CD4-positive, alpha-beta T cell treated with Interleukin-2 at 100 ng/mL for 4 hours (primary cell): ENCODE data around the gene PLXNA2.

Experiments used
- DNase-seq: peaks from one replicate; pipeline ENCODE4 v3.0.0-alpha.2; 2020; ENCODE audit warnings: low spot score

PLXNA2 gene

DNA sequence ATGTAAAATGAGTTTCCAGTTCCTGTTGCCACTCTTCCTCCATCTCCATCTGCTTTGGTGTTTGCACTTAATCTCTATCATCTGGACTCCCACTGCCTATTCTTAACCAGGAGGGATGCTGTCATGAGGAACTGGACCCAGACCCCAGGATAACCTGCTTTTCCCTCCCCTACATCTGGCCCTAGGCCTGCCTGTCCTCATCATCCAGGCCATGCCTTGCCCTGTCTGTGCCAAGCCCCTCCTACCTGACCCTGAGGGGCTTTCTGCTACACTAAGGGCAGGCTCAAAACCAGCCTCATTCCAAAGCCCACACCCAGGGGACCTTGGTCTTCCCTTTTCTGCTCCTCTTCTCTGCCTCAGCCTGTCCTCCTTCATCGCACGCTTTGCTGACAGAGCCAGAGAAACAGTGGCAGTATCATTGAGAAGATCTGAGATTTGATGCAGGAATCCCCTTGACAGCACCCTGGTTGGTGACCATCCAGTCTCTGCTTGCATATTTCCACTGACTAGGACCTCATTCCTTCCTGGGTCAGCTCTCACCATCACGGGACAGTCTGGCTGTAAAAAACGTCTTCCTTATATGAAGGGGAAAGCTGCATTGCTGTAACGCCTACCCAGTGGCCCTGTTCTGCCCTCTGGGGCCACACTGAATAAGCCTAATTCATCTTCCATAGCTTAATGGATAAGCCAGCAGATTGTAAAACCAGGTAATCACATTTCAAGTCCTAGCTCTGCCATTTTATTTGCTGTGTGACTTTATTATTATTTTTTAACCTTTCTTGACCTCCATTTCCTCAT lies 38.8 kb downstream of the PLXNA2 start:
- DNase-seq, result no peak

DNA sequence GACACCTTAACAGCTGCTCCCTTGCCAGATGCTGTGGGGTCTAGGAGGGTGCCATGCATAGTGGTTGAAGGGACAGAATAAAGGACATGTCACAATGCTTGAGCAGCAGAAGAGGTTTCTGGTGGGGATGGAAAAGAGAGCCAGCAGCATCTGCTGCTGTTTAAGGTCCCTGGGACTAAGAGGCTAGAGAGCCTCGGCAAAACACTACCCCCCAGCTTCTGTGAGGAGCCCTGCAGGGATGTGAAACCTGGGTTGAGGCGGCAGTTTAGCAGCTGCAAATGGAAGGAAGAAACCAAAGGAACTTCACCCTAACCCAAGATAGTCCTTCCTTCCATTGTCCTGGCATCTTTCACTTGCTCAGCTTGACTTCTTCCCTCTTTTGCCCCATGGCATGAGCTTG lies 39.4 kb downstream of the PLXNA2 start:
- no peak for DNase-seq

DNA sequence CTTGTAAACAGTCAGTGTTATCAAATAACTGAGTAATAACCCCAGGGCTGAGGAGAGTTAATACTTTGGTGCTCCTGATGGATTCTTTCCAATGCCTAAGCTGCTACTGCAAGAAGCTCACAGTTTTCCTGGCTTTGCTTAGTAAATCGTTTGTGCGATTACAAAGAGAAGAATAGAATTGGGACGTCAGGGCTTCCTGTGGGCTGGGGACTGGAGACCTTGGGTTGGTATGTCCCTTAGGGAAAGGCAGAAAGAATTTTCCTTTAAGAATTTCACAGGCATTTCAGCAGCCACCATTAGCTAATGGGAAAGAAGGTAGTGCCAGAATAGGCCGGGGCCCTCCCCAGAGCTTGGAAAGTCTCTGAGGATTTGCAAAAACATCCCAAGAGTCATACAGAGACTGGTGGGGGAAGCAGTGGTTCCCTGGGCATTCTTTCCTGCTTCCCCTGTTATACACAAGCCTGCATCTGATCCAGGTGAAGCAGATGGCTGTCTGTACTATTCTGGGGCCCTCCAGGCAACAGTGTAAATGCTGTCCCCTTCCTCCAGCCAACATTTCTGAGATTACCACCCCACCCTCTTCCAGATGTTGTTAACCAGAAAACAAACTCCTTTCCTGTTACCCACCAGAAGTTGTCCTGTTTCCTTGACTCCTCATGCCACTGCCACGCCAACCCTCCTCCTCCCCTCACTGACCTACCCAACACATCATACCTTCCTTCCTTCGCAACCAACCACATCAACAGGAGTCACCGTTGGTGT lies 40.2 kb downstream of the PLXNA2 start:
- DNase-seq, result no peak

DNA sequence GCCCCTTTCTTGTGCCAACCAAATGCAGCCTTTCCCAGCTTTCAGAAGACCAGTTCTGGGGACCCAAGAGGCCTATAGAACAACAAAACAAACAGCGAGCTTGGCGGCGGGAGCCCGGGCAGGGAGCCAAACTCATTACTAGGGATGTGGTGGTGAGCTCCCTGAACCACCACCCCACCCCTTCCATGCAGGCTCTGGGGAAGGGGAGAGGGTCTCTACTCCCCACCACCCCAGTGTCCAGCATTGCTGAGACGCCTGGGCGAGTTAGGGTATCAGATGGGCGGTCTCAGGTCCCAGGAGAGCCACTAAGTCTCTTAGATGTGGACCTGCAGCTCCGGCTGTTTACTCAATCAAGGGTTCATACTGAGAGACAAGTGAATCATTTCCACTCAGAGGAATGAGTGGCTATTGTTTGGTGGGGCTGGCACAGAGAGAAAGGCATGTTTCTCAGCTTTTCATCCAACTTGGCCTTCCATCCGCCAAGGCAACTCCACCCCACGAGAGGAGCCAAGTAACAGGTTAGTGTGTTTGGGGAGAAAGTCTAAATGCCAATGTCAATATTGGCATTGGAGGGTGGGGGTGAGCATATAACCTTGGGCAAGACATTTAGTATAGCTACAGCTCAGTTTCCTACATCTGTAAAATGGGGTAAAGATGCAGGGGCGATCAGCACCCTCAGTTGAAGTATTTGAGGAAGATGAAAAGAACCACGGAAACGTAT lies 40.9 kb downstream of the PLXNA2 start:
- DNase-seq, result no peak

DNA sequence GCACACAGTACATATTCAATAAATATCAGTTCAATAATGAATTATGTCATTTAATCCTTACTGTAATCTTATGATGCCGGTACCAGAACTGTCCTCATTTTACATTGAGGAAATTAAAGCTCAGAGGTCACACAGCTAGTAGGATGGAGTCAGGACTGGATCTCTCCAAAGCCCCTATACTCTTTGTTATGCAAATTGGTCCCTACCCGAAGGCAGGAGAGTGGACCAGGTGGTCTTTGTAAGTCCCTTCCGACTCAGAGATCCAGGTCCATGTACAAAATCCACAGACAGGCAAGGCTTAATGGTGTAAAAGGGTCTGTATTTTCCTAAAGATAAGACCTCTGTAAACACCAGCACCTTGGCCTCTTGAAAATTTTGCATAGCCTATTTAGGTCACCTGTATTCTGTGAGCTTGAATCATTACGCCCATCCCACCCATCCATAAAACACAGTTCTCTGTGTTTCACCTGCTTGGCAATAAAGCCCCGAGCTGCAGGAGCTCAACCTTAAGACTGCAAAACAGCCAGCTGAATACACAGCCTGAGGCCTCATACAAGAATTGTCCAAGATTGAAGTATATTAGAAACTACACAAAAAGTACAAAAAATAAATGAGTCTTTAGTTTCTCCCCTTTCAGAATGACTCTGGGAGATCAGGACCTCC lies 41.7 kb downstream of the PLXNA2 start:
- no peak for DNase-seq

DNA sequence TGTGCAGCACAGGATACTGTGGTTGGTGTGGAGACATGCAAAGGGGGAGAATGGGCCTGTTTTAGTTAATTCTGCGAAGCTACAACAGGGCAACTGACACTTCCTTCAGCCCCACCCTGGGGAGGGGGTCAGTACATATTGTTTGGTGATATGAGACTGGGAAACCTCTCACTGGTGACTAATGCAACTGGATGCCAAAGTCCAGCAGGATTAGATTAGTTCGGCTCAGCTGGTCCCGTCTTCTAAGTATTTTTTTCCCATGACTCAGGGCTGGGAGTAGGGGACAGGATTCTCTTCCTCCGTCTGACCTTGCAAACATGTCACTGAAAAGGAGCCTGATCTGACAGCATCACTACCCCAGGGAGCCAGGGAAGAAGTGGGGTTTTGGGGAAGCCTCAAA lies 43.0 kb downstream of the PLXNA2 start:
- DNase-seq, result no peak

DNA sequence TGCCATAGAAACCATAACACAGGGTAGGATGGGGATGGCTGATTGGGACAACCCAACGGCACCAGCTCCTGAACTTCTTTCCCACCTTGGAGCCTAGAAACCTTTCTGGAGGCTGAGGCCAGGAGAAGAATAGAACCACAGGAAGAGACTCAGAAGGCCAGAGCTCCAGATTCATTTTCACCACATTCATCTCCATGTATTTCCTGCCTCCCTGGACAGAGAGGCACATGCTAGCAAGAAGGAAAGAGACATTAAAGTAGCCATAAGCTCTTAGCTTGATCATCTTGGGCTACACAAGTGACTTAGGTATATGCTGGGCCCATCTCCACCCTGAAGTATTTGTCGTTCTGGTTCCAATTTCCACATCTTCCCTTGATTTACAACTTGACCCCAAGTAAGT lies 44.1 kb downstream of the PLXNA2 start:
- DNase-seq, result no peak

DNA sequence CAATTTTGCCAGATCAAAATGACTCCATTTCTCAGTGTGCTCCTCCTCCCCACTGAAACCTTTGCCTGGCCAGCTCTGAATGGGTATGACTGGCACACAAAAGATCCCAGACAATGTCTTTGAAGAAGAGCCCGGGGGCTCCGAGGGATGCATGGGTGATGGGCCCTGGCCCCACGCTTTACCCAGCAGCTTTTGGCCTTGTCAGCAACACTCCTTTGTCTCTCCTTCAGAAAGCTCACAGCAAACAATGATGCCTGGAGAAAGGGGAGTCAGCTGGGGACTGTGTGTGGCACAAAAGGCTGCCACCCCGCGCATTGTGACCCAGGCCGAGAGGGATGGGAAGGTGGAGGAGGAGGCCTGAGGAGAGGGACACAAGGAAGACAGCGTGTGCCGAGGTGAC lies 45.9 kb downstream of the PLXNA2 start:
- no peak for DNase-seq

DNA sequence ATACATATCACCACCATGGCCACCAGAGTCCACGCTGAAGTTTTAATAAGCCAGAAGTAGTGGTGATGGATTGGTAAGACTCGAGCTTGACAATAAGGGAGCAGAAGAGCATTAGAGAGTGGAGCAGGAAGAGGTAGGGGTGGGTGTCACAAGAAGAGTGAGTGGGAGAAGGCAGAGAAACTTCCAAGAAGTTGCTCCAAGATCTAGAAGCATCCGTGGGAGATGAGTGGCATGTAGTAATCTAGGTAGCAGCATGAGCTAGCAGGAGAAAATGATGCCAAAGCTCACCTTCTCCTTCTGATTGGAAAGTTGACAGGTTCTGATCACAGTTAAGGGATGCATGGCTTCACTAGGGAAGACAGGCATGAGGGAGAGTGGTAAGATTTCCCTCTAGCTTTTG lies 49.2 kb downstream of the PLXNA2 start:
- DNase-seq, result no peak

DNA sequence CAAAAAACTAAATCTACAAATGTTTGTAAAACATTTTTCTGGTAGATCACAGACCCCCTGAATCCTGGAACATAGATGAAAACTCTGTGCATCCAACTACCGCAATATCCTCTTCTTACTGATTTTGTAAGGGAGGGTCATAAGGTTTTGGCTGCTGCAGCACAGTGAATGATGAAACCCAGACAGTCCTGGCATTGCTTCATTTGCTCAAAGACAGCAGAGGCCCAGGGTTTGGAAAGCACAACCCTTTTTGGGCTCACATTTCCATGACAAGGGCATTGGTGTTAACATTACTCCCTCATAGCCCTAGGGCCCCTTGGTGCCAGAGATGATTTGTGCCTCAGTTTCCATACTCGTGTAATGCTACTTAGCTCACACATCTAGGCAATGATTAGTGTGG lies 51.2 kb downstream of the PLXNA2 start:
- no peak for DNase-seq

DNA sequence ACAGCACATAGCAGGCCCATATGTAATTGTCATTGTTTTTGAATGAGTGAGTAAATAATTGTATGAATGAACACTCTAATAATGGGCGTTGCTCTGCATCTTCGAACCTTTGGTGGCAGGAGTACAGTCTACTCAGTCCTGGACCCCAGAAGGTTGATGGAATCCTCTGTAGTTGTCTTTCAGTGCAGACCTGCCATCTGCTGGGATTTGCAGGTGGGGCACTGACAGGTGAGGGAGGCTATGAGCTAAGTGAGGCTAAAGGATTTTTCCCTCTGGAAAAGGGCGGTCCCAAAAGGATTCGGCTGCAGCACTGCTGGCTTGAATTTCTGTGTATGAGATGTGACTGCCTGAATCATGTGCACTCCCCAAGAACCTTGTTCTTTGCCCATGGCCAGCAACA lies 53.4 kb downstream of the PLXNA2 start:
- DNase-seq, result no peak

DNA sequence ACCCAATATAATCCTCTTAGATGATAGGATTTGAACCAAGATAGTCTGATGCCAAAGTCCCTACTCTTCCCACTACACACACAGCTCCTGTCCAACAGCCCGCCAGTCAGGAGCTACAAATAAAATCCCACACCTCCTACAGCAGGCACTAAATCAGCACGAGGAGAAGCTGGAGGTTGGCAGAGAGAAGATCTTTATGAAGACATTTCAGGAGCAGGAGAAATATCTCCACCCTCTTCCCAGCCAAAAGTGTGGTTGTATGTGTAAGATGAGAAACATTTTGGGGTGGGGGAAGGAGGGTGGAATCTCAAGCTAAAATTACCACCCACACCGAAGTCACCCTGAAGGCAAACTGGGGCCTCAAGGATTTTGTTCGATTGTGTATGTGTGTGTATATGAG lies 54.5 kb downstream of the PLXNA2 start:
- DNase-seq, result no peak

DNA sequence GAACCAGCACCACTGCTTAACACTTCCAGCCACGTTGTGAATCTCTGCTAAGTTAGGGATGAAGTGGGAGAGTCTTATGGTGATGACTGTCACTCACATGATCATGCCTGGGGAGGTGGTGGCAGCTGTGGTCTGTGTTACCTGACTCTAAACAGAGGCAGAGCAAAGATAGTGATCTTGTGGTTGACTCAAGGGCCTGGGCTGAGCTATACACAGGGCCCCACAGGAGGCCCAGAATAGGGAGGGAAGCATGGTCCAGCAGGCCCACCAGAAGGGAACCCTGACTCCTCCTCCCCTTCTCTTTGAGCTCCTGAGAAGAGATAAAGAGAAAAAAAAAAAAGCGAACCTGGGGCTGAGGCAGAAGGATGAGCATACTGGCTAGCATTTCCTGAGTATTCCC lies 55.0 kb downstream of the PLXNA2 start:
- no peak for DNase-seq

DNA sequence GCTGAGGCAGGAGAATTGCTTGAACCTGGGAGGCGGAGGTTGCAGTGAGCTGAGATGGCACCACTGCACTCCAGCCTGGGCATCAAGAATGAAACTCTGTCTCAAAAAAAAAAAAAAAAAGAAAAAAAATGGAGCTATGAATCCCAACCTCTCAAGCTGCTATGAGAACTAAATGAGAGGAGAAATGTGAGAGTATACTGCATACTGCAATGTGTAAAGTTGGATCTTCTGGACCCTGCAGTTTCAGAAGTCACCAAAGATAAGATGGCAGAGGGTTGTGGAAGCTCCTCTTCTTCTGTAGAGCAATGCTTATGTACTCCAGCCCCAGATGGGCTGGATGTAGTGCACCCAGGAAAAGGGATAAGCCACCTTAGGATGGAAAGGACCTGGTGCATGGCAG lies 55.6 kb downstream of the PLXNA2 start:
- no peak for DNase-seq

DNA sequence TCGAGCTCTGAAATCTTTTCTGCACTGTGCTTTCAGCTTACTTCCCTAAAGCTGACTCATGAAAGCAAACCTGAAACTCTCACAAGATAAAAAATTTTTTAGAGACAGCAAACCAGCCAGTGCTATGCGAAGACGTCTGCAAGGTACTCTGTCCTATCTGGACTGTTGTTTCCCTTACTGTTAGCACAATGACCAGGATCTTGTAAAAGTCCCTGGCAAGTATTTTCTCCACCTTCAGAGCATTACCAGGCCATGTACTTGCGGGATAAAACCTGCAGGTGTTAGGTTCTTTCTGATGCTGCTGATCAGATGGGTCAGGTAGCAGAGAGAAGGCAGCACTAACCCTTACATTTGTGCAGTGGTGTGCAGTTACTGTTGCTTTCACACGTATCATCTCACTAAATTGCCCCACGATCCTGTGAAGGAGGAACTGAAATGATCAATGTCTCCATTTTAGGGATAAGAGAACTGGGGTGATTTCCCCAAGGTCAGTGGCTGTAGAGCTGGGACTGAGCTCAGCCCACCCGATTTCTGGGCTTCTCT lies 56.6 kb downstream of the PLXNA2 start:
- DNase-seq, result no peak

DNA sequence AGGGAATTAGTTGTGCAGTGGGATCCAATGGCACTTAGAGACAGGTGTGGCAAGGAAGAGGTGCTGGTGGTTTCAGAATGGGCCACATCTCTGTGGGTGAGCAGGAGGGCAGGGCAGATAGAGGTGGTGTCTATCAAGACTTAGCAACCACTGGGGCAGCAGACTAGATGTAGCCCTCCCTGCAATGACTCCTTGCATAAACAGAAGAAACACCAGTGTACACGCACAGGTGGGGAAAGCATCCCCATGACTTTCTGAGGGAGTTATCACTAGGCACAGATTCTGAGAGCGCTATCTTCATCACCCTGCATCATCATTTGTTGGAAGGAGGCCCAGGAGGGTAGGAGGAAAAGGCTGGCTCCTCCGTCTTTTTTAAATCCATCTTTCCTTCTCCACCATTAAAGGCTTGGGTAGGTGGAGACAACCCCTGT lies 58.4 kb downstream of the PLXNA2 start:
- no peak for DNase-seq

DNA sequence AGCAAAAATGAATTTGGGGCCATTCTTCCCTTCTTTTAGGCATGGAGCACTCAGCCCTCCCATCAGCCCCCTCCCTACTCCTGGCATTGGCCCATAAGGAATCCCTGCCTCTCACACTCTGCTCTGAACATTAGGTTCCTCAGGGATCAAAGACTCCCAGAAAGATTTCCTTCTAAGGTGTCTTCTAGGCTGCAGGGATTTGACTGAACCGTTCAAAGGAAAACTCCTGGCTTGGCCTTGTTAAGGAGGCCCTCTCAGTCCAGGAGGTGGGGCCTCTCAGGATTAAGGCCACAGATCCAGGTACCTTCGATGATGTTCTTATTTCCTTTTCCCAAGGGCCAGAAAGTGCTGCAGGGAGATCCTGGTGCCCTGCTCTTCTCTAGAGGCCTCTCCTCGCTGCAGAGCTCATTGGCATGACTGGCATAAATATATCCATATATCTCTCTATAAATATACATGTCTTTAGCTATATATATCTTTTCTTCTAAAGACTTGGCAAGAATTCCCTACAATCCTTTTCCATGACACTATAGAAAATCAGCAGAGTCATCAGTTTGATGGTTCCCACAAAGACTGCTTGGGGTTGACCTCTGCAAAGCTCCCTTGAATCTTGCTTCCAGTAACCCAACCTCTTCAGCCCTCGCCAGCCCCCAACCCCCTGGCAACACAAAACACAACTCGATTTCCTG lies 59.1 kb downstream of the PLXNA2 start:
- no peak for DNase-seq

DNA sequence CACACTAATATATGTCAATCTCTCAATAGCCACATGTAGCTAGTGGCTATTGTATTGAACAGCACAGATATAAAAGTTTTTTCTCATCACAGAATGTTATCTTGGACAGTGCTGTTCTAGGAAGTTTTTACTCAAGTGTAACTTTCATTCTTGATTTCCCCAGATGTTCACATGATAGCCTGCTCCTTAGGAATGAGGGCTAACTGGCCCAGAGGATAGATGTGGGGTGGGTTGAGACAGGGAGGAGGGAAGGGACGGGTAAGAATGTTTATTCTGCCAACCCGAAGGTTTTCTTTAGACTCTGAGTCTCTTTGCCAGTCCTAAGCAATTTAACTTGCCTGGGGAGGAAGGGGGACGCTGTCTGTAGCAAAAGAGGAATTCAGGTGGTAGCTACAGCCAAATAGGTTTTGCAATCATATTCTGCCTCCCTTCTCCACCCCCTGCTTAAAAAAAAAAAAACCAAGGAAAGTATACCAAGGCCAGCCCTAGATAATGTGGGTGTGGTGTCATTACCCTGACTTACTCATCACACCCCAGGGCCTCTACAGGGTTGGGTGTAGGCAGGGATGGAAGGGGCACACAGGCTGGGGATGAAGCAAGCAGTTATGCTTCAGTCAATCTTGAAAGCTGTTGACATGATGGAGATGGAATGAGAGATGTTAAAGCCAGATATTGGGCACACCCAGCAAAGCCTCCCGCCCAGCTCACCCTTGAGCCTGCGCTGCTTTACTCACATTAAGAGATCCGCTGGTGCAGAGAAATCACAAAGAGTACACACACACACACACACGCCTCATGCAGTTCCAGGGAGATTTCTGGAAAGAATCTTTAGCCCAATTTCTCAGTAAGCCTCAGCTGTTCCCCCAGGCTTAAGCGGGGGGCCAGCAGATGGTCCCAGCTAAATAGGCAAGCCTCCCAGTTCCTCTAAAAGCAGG lies 59.9 kb downstream of the PLXNA2 start:
- DNase-seq, result no peak

DNA sequence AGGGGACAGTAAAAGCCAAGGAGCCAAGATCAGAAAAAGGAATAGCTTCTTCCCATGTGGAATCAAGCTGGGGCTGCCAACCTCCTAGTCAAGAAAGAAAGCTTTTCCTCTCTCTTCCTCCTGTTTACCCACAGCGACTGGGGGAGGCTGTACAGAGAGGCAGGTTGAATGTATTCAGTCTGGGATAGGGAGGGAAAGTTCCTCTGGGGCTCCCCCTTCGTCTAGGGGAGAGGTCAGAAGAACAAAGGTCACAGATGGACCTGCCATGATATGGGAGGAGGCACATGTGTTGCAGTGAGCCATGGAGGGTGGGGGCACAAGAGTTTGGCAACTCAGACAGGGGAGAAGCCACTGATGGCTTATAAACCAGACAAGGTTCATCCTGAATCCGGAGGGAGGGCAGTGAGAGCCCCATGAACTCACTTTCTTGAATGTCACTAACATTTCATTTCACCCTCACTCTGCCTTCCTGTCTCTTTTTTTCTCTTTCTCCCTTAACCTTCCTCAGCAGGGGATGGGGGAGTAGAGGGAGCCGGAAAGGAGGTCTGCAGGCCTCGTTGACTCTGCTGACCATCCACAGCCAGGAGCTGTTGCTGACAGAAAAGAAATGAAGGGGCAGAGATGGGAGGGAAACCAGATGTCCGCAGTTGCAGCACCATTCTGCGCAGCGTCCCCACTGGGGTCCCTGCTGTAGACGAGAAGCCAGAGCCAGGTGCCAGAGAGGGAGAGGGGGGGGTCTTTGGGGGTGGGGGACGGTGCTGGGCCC lies 61.1 kb downstream of the PLXNA2 start:
- no peak for DNase-seq

DNA sequence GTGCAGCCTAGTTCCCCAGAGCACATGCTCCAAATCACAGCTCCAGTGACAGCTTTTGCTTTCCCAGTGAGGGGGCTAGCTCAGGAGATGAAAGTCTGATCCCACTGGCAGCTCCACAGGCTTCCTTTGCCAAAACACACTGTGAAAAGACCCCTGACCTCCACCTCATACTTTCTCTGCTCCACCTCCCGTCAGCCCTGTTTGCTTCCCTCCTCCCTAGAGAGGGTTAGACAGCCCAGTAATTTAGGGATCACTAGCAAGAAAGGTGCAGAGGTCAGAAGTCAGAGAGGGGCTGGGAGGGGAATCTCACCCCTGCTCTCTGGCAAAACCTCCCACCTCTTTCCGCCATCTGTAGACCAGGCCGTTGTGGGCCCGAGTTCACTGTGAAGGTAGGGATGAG lies 62.8 kb downstream of the PLXNA2 start:
- no peak for DNase-seq
